ENCODE measurements around the gene FAM200A.

FAM200A gene

DNA sequence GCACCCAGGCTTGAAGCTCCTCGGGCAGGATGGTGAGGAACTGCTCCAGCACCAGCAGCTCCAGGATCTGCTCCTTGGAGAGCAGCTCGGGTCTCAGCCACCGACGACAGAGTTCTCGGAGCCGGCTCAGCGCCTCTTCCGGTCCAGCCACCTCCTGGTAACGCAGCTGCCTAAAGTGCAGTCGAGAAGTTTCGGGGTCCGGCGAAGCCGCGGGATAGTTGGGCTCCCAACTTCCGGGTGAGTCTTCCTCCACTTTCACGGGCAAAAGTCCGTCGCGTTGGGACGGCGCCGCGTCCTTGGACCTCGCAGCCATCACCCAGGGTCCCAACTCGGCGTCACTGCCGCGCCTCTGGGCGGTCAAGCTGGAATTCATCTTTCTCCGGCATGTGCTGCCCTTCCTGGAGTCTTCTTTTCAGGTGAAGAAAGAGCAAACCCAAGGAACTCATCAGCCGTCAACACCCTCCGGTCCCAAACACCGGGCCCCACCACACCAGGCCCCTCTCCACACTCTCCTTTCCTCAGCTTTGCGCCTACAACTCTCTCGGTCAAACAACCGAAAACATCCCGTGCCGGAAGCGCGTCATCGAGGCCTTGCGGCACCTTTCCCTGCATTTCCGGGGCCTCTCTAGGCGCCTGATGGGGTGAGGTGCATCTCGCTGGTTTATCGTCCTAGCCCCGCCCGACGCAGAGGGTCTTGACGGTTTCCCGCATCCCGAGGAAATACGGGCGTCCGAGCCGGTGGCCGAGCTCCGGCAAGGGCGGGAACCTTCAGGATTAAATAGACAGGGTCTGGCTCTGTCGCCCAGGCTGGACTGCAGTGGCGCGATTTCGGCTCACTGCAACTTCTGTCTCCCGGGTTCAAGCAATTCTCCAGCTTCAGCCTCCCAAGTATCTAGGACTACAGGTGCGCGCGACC, 51.9 kb downstream of the FAM200A start, which contains the start of gene ZNF394:
ZNF394 (minus strand) TSS at position 561 of the 916 bp plus-strand sequence; CDS start at position 373, 188 bp downstream.
- peak; percentile 85 for DNase-seq

- DNase-seq, result no peak
Observed at GRCh38 chr7:99499371-99499720, 52.6 kb downstream of the FAM200A start.

- DNase-seq, result no peak
Observed at GRCh38 chr7:99498546-99498944, 53.4 kb downstream of the FAM200A start.

DNA sequence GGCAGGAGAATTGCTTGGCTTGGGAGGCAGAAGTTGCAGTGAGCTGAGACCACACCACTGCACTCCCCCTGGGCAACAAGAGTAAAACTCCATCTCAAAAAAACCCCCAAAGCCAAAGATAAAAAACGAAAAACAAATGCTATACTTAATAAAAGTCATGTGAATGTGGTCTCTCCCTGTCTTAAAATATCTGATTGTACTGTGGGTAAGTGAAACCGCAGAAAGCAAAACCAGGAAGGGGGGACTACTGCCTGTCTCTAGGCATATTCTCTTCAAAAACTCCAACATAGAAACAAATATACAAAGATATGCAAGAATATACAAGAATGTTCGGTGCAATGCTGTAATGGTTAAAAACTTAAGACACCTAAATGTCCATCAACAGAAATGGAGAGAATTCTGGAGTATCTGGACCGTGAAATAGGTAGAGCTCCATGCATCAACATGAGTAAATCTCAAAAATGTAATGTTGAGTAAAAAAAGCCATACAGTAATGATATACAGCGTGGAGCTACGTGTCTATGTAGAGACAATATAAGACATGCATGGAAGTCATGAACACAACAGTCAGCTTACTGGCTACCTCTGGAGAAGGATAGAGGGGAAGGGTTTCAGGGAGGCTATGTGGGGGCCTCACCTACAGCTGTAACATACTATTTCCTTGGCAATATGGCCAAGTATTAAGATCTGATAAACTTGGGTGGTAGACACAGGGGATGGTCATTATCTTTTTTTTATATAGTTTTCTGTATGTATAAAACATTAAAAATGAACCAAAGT, 54.0 kb downstream of the FAM200A start:
- no peak for DNase-seq

All from DMS79 treated with DMSO at 0.1 percent for 48 hours (cell line).